Neural crest cell (in vitro differentiated cells): ENCODE results near the gene C5. TPM values are rescaled to one million over a fixed set of nuclear protein-coding genes. Genes with fewer than 3 reads are reported as not detected.

Source experiments
- DNase-seq: peaks from one replicate; pipeline ENCODE4 v3.0.0; 2021; ENCODE audit warnings: low read depth, mixed read lengths, low spot score
- H3K27ac Mint-ChIP-seq: one replicate; pipeline ENCODE4 v1.8.0; 2021; ENCODE audit warnings: mild to moderate bottlenecking, mixed read lengths; ENCODE audit not compliant: unreplicated experiment
- H3K27me3 Mint-ChIP-seq: 2 replicates; pipeline ENCODE4 v1.8.0; 2021; ENCODE audit warnings: low read depth, mild to moderate bottlenecking, mixed read lengths
- H3K36me3 Mint-ChIP-seq: 2 replicates; pipeline ENCODE4 v1.8.0; 2021; ENCODE audit warnings: low read depth, mild to moderate bottlenecking, mixed read lengths
- H3K4me1 Mint-ChIP-seq: 2 replicates; pipeline ENCODE4 v1.8.0; 2021; ENCODE audit warnings: mixed read lengths
- H3K4me3 Mint-ChIP-seq: one replicate; pipeline ENCODE4 v1.8.0; 2021; ENCODE audit warnings: mild to moderate bottlenecking, mixed read lengths
- H3K9me3 Mint-ChIP-seq: 2 replicates; pipeline ENCODE4 v1.8.0; 2021; ENCODE audit warnings: mixed read lengths
- total RNA-seq: library from RNA; stranded (reverse); gene quantifications from 2 replicates; pipeline ENCODE4 v1.2.1, GENCODE V29; 2021
- TF ChIP-seq, protein P1 (sequence below): fragments of 200-600 bp; sonication (generic); conservative IDR thresholded peaks from 2 replicates; pipeline ENCODE4 v1.5.0; 2021; ENCODE audit warnings: antibody characterized with exemption, mild to moderate bottlenecking

The C5 gene
- total RNA-seq, 1 donor from 2014 or later = 9.4 TPM

DNA sequence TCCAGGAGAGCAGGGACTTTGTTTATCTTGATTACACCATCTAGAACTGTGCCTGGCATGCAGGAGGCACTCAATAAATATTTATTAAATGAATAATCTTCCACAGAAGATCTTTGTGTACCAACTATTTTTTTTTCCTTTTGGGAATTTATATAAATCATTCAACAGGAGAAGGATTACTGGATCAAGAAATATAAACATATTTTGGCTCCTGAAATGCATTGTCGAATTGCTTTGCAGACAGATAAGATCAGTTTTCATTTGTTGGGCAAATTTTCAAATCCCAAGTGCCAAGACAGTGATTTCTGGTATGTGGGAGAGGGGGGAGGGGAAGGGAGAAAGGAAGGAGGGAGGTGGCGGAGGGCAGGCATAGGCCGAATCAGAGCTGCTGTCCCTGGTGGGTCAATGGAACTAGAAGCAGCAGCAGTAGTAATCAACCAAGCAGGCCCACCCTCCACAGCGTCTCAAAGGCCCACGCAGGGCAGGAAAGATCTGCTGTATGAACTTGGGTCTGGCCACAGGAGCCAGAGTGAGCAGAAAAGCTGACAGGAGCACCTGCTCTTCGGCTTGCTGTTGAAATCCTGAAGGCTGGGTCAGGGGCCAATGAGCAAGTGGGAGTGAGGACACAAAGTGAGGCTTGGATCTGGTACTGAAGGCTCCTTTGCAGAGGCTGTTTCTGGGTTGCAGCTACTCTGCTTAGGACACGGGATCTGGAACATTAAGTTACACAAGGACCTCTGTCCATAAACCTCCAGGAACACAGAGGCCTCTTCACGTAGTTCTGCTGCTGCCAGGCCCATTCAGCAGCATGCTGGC is 107.7 kb downstream of the C5 start:
- H3K4me3 Mint-ChIP-seq = no peak overlapping the region
- no peak for DNase-seq
- no peaks in the 10 kb centered on the region for H3K27me3 Mint-ChIP-seq
- TF ChIP-seq, protein P1, sequence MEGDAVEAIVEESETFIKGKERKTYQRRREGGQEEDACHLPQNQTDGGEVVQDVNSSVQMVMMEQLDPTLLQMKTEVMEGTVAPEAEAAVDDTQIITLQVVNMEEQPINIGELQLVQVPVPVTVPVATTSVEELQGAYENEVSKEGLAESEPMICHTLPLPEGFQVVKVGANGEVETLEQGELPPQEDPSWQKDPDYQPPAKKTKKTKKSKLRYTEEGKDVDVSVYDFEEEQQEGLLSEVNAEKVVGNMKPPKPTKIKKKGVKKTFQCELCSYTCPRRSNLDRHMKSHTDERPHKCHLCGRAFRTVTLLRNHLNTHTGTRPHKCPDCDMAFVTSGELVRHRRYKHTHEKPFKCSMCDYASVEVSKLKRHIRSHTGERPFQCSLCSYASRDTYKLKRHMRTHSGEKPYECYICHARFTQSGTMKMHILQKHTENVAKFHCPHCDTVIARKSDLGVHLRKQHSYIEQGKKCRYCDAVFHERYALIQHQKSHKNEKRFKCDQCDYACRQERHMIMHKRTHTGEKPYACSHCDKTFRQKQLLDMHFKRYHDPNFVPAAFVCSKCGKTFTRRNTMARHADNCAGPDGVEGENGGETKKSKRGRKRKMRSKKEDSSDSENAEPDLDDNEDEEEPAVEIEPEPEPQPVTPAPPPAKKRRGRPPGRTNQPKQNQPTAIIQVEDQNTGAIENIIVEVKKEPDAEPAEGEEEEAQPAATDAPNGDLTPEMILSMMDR = no peak
- peaks cover 25% of the 10 kb centered on the region for H3K4me1 Mint-ChIP-seq
- no peak overlapping the region for H3K27ac Mint-ChIP-seq
- no peaks in the 10 kb centered on the region for H3K9me3 Mint-ChIP-seq
- H3K36me3 Mint-ChIP-seq = no peaks in the 10 kb centered on the region

DNA sequence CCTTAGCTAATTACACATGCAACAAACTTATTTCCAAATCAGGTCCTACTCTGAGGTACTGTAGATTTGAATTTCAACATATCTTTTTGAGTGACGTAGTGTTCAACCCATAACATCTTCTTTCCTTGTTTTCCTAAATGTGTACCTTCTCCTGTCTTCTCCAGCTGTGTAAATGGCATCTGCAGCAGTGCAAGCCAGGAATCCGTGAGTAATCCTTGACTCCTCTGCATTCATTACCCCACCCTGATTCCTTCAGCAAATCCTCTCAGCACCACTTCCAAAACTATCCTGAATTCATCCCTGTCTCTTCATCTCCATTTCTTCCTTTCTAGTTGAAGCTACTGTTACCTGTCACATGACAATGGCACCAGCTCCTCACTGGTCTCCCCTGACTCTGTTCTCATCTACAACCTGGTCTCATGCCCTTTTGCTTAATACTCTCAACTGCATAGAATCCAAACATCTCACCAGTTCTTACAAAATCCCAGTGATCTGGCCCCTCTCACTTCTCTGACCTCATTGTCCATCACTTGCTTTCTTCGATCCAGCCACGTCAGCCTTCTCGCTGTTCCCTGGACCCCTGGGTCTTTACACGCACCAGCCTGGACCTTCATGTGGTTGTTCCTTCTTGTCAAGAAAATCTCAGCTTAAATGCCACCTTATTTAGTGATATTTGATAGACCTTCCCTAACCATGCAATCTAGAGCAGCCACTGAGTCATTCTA is 108.9 kb downstream of the C5 start:
- Mint-ChIP-seq H3K9me3 (no peaks in the 10 kb centered on the region), H3K4me3 (no peak overlapping the region), H3K27ac (no peak overlapping the region), H3K27me3 (no peaks in the 10 kb centered on the region), H3K36me3 (no peaks in the 10 kb centered on the region), H3K4me1 (peaks cover 32% of the 10 kb centered on the region)
- TF ChIP-seq, protein P1 = no peak
- no peak for DNase-seq

DNA sequence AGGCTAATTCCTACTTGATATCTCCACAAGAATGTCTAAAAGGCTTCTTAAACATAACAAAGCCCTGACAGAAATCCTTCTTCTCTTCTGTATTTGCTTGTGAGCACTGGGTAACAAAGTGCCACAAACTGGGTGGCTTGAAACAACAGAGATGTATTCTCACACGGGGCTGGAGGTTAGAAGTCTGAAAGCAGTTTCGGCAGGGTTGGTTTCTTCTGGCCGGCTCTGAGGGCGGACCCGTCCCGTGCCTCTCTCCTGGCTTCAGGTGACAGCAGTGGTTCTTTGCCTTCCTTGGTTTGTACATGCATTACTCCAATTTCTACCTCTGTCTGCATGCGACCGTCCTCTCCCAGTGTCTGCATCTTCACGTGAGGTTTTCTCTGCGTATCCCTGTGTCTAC is 109.5 kb downstream of the C5 start:
- no peak for DNase-seq
- H3K27me3 Mint-ChIP-seq = no peaks in the 10 kb centered on the region
- H3K36me3 Mint-ChIP-seq = no peaks in the 10 kb centered on the region
- no peaks in the 10 kb centered on the region for H3K9me3 Mint-ChIP-seq
- TF ChIP-seq, protein P1 = no peak
- no peak overlapping the region for H3K4me3 Mint-ChIP-seq
- H3K4me1 Mint-ChIP-seq = peaks cover 36% of the 10 kb centered on the region
- H3K27ac Mint-ChIP-seq = no peak overlapping the region

DNA sequence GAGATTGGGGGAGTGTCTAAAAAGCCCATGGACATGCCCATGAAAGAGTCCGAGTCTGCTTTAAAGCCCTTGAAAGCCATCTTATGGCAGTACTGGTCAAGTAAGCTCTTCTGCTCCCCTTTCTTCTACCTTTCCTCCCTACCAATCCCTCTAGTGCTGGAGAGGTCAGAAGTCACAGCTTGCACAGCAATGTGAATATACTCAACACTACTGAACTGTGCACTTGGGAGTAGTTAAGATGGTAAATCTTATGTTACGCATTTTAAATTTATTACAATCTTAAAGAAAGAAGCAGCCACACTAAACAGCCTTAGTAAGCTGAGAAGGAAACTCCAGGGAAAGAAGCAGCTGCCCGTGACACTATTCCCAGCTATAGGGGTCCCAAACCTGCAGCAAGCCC is 111.2 kb downstream of the C5 start:
- H3K4me3 Mint-ChIP-seq = no peak overlapping the region
- TF ChIP-seq, protein P1 = no peak
- no peaks in the 10 kb centered on the region for H3K9me3 Mint-ChIP-seq
- H3K27me3 Mint-ChIP-seq = no peaks in the 10 kb centered on the region
- H3K27ac Mint-ChIP-seq = no peak overlapping the region
- H3K4me1 Mint-ChIP-seq = peaks cover 34% of the 10 kb centered on the region
- DNase-seq = no peak
- H3K36me3 Mint-ChIP-seq = no peaks in the 10 kb centered on the region

DNA sequence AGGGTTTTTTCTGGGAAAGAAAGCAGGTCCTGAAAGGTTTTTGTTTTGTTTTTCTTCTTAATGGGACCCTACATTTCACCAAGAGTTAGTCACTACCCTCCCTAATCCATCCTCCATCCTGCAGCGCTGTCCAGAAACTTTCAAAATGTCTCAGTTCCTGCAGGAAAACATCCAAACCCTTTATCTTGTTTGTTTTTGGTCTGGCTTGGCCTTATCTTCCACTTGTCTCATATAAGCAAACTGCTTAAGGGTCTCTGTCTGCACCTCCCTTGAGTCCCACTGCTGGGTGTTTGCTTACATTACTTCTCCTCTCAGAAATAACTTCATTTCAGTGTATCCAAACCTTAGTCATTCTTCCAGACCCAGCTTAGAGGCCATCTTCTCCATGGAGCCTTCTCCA is 112.5 kb downstream of the C5 start:
- Mint-ChIP-seq H3K27ac (no peak overlapping the region), H3K9me3 (no peaks in the 10 kb centered on the region), H3K4me1 (peaks cover 31% of the 10 kb centered on the region), H3K4me3 (no peak overlapping the region), H3K36me3 (no peaks in the 10 kb centered on the region), H3K27me3 (no peaks in the 10 kb centered on the region)
- TF ChIP-seq, protein P1 = no peak
- no peak for DNase-seq
